Mucosa of rectum (tissue), 2 donors: ENCODE results near the gene LMBR1.

ENCODE experiments used
- H3K27ac ChIP-seq, 2 donors: one replicate each; pipeline ENCODE4 v1.7.0; 2013; ENCODE audit warnings: inconsistent platforms in 2 of 2, low read depth in 2 of 2, low read length in 2 of 2
- H3K27me3 ChIP-seq, 2 donors: one replicate each; pipeline ENCODE4 v1.7.0; 2013; ENCODE audit warnings: low read length in 2 of 2; ENCODE audit not compliant: control insufficient read depth in 2 of 2, insufficient read depth in 2 of 2
- H3K36me3 ChIP-seq, 2 donors: one replicate each; pipeline ENCODE4 v1.7.0; 2013; ENCODE audit warnings: low read length in 2 of 2; ENCODE audit not compliant: control insufficient read depth in 2 of 2, insufficient read depth in 2 of 2
- H3K4me1 ChIP-seq, 2 donors: one replicate each; pipeline ENCODE4 v1.7.0; 2013; ENCODE audit warnings: low read length in 2 of 2, mild to moderate bottlenecking in 1 of 2; ENCODE audit not compliant: control insufficient read depth in 2 of 2, insufficient read depth in 2 of 2
- H3K4me3 ChIP-seq, 2 donors: one replicate each; pipeline ENCODE4 v1.7.0; 2013; ENCODE audit warnings: low read length in 2 of 2
- H3K9ac ChIP-seq, 2 donors: one replicate each; pipeline ENCODE4 v1.7.0; 2013; ENCODE audit warnings: low read length in 2 of 2, low read depth in 1 of 2, mild to moderate bottlenecking in 1 of 2
- H3K9me3 ChIP-seq, 2 donors: one replicate each; pipeline ENCODE4 v1.7.0; 2013; ENCODE audit warnings: low read length in 2 of 2; ENCODE audit not compliant: control insufficient read depth in 2 of 2
- donor health status: healthy.
- donor health status: Normal muscosa, but diverticular disease.

Gene LMBR1

GRCh38 chr7:156739596-156739995 lies 153.4 kb downstream of the LMBR1 start:
- no peaks in the 10 kb centered on the region for H3K27me3 ChIP-seq
- H3K36me3 ChIP-seq, result no peaks in the 10 kb centered on the region
- no peak overlapping the region for H3K27ac ChIP-seq
- no peak overlapping the region for H3K9ac ChIP-seq
- H3K9me3 ChIP-seq, result no peaks in the 10 kb centered on the region
- H3K4me1 ChIP-seq, result no peaks in the 10 kb centered on the region
- no peak overlapping the region for H3K4me3 ChIP-seq

- Histone ChIP-seq H3K9me3 (no peaks in the 10 kb centered on the region), H3K9ac (no peak overlapping the region), H3K4me1 (no peaks in the 10 kb centered on the region), H3K36me3 (no peaks in the 10 kb centered on the region), H3K4me3 (no peak overlapping the region), H3K27ac (no peak overlapping the region), H3K27me3 (no peaks in the 10 kb centered on the region)
Measured at GRCh38 chr7:156735851-156736250, 157.1 kb downstream of the LMBR1 start.

GRCh38 chr7:156733638-156734037 lies 159.3 kb downstream of the LMBR1 start:
- Histone ChIP-seq H3K27ac (no peak overlapping the region), H3K27me3 (no peaks in the 10 kb centered on the region), H3K36me3 (no peaks in the 10 kb centered on the region), H3K9me3 (no peaks in the 10 kb centered on the region), H3K4me3 (no peak overlapping the region), H3K9ac (no peak overlapping the region), H3K4me1 (no peaks in the 10 kb centered on the region)

GRCh38 chr7:156732091-156732625 lies 160.8 kb downstream of the LMBR1 start:
- no peak overlapping the region for H3K4me3 ChIP-seq
- no peak overlapping the region for H3K27ac ChIP-seq
- H3K27me3 ChIP-seq, result no peaks in the 10 kb centered on the region
- no peaks in the 10 kb centered on the region for H3K36me3 ChIP-seq
- no peak overlapping the region for H3K9ac ChIP-seq
- no peaks in the 10 kb centered on the region for H3K9me3 ChIP-seq
- no peaks in the 10 kb centered on the region for H3K4me1 ChIP-seq

GRCh38 chr7:156731651-156732050 lies 161.3 kb downstream of the LMBR1 start:
- H3K36me3 ChIP-seq, result no peaks in the 10 kb centered on the region
- H3K27me3 ChIP-seq, result no peaks in the 10 kb centered on the region
- H3K4me1 ChIP-seq, result no peaks in the 10 kb centered on the region
- no peak overlapping the region for H3K27ac ChIP-seq
- H3K4me3 ChIP-seq, result no peak overlapping the region
- H3K9ac ChIP-seq, result no peak overlapping the region
- no peaks in the 10 kb centered on the region for H3K9me3 ChIP-seq

GRCh38 chr7:156725936-156726335 lies 167.0 kb downstream of the LMBR1 start:
- H3K27ac ChIP-seq, result no peak overlapping the region

GRCh38 chr7:156725073-156725472 lies 167.9 kb downstream of the LMBR1 start:
- H3K9me3 ChIP-seq, result no peaks in the 10 kb centered on the region
- H3K9ac ChIP-seq, result no peak overlapping the region
- H3K27me3 ChIP-seq, result no peaks in the 10 kb centered on the region
- H3K4me3 ChIP-seq, result no peak overlapping the region
- no peak overlapping the region for H3K27ac ChIP-seq
- no peaks in the 10 kb centered on the region for H3K36me3 ChIP-seq
- no peaks in the 10 kb centered on the region for H3K4me1 ChIP-seq

More at GRCh38 chr7:156725936-156726335, 167.0 kb downstream of the LMBR1 start:
- Histone ChIP-seq H3K4me3 (no peak overlapping the region), H3K36me3 (no peaks in the 10 kb centered on the region), H3K27me3 (no peaks in the 10 kb centered on the region), H3K4me1 (no peaks in the 10 kb centered on the region), H3K9me3 (no peaks in the 10 kb centered on the region), H3K9ac (no peak overlapping the region)

GRCh38 chr7:156722043-156722826 lies 170.7 kb downstream of the LMBR1 start:
- Histone ChIP-seq H3K4me3 (no peak overlapping the region), H3K27me3 (no peaks in the 10 kb centered on the region), H3K27ac (no peak overlapping the region), H3K4me1 (no peaks in the 10 kb centered on the region), H3K9ac (no peak overlapping the region), H3K9me3 (no peaks in the 10 kb centered on the region), H3K36me3 (no peaks in the 10 kb centered on the region)

GRCh38 chr7:156703773-156704482 lies 189.1 kb downstream of the LMBR1 start:
- no peak overlapping the region for H3K27ac ChIP-seq
- H3K4me3 ChIP-seq, result no peak overlapping the region
- H3K36me3 ChIP-seq, result no peaks in the 10 kb centered on the region
- no peak overlapping the region for H3K9ac ChIP-seq
- H3K9me3 ChIP-seq, result peaks cover 0 to 4% of the 10 kb centered on the region in 2 donors
- H3K4me1 ChIP-seq, result no peaks in the 10 kb centered on the region
- H3K27me3 ChIP-seq, result no peaks in the 10 kb centered on the region

GRCh38 chr7:156703209-156703608 lies 189.8 kb downstream of the LMBR1 start:
- Histone ChIP-seq H3K27ac (no peak overlapping the region), H3K9ac (no peak overlapping the region), H3K4me3 (no peak overlapping the region), H3K36me3 (no peaks in the 10 kb centered on the region), H3K4me1 (no peaks in the 10 kb centered on the region), H3K9me3 (no peaks in the 10 kb centered on the region), H3K27me3 (no peaks in the 10 kb centered on the region)
